HEK293 (cell line): ENCODE data around the gene RPGR.

Experiments used
- GFI1B ChIP-seq: fragments of 450-650 bp; formaldehyde crosslinking; IDR thresholded peaks from 2 replicates; pipeline ENCODE4 v1.5.1; 2016; ENCODE audit warnings: missing biosample characterization, missing genetic modification characterization
- GLIS2 ChIP-seq: fragments of 450-650 bp; formaldehyde crosslinking; IDR thresholded peaks from 2 replicates; pipeline ENCODE4 v1.5.1; 2016; ENCODE audit warnings: missing biosample characterization, missing genetic modification characterization
- PRDM2 ChIP-seq: fragments of 450-650 bp; formaldehyde crosslinking; IDR thresholded peaks from 2 replicates; pipeline ENCODE4 v1.5.1; 2016; ENCODE audit warnings: missing biosample characterization, missing genetic modification characterization, borderline replicate concordance
- SALL2 ChIP-seq: fragments of 450-650 bp; formaldehyde crosslinking; IDR thresholded peaks from 2 replicates; pipeline ENCODE4 v1.5.0; 2017; ENCODE audit warnings: missing biosample characterization, mild to moderate bottlenecking, missing genetic modification characterization, borderline replicate concordance
- WT1 ChIP-seq: fragments of 450-650 bp; formaldehyde crosslinking; IDR thresholded peaks from 2 replicates; pipeline ENCODE4 v1.5.1; 2016; ENCODE audit warnings: missing biosample characterization, missing genetic modification characterization
- ZBTB17 ChIP-seq: fragments of 450-650 bp; formaldehyde crosslinking; IDR thresholded peaks from 2 replicates; pipeline ENCODE4 v1.5.1; 2016; ENCODE audit warnings: missing biosample characterization, missing genetic modification characterization
- ZBTB20 ChIP-seq: fragments of 450-650 bp; formaldehyde crosslinking; IDR thresholded peaks from 2 replicates; pipeline ENCODE4 v1.5.1; 2016; ENCODE audit warnings: missing biosample characterization, missing genetic modification characterization
- ZFP3 ChIP-seq: fragments of 450-650 bp; formaldehyde crosslinking; IDR thresholded peaks from 2 replicates; pipeline ENCODE4 v1.5.1; 2016; ENCODE audit warnings: low read depth, missing biosample characterization, missing genetic modification characterization
- ZNF114 ChIP-seq: fragments of 450-650 bp; formaldehyde crosslinking; IDR thresholded peaks from 2 replicates; pipeline ENCODE4 v1.5.0; 2017; ENCODE audit warnings: missing biosample characterization, missing genetic modification characterization
- ZNF138 ChIP-seq: fragments of 450-650 bp; formaldehyde crosslinking; IDR thresholded peaks from 2 replicates; pipeline ENCODE4 v1.5.1; 2016; ENCODE audit warnings: missing biosample characterization, missing genetic modification characterization, borderline replicate concordance
- ZNF2 ChIP-seq: fragments of 450-650 bp; formaldehyde crosslinking; IDR thresholded peaks from 2 replicates; pipeline ENCODE4 v1.5.1; 2016; ENCODE audit warnings: missing biosample characterization, missing genetic modification characterization
- ZNF248 ChIP-seq: fragments of 450-650 bp; formaldehyde crosslinking; IDR thresholded peaks from 2 replicates; pipeline ENCODE4 v1.5.1; 2017; ENCODE audit warnings: missing biosample characterization, missing genetic modification characterization
- ZNF274 ChIP-seq, 2 experiments: fragments of 200-500 bp in 1 of 2; fragments of 450-650 bp in 1 of 2; sonication (Bioruptor generic) in 1 of 2; formaldehyde crosslinking in 1 of 2; IDR thresholded peaks; 2 replicates each; pipeline versions ENCODE4 v1.5.1 to v1.6.1; 2014 to 2016; ENCODE audit warnings: borderline replicate concordance in 1 of 2, inconsistent platforms in 1 of 2, low read length in 1 of 2, missing biosample characterization in 1 of 2, missing genetic modification characterization in 1 of 2
- ZNF280D ChIP-seq: fragments of 450-650 bp; formaldehyde crosslinking; IDR thresholded peaks from 2 replicates; pipeline ENCODE4 v1.5.1; 2016; ENCODE audit warnings: missing biosample characterization, missing genetic modification characterization
- ZNF292 ChIP-seq: fragments of 450-650 bp; formaldehyde crosslinking; IDR thresholded peaks from 2 replicates; pipeline ENCODE4 v1.5.1; 2016; ENCODE audit warnings: low read depth, missing biosample characterization, missing genetic modification characterization, borderline replicate concordance
- ZNF311 ChIP-seq: fragments of 450-650 bp; formaldehyde crosslinking; IDR thresholded peaks from 2 replicates; pipeline ENCODE4 v1.5.1; 2017; ENCODE audit warnings: missing biosample characterization, missing genetic modification characterization, borderline replicate concordance
- ZNF473 ChIP-seq: fragments of 450-650 bp; formaldehyde crosslinking; IDR thresholded peaks from 2 replicates; pipeline ENCODE4 v1.5.1; 2017; ENCODE audit warnings: missing biosample characterization, missing genetic modification characterization
- ZNF518A ChIP-seq: fragments of 450-650 bp; formaldehyde crosslinking; conservative IDR thresholded peaks from 2 replicates; pipeline ENCODE4 v1.5.1; 2016; ENCODE audit warnings: low read depth, missing biosample characterization, missing genetic modification characterization
- ZNF549 ChIP-seq: fragments of 450-650 bp; IDR thresholded peaks from 2 replicates; pipeline ENCODE4 v1.5.1; 2018; ENCODE audit warnings: missing biosample characterization, missing genetic modification characterization, mild to moderate bottlenecking, inconsistent platforms, moderate library complexity
- ZNF701 ChIP-seq: fragments of 450-650 bp; formaldehyde crosslinking; IDR thresholded peaks from 2 replicates; pipeline ENCODE4 v1.5.1; 2016; ENCODE audit warnings: missing biosample characterization, missing genetic modification characterization
- ZSCAN4 ChIP-seq: fragments of 450-650 bp; formaldehyde crosslinking; IDR thresholded peaks from 2 replicates; pipeline ENCODE4 v1.5.1; 2017; ENCODE audit warnings: missing biosample characterization, missing genetic modification characterization
- ZXDB ChIP-seq: fragments of 450-650 bp; formaldehyde crosslinking; IDR thresholded peaks from 2 replicates; pipeline ENCODE4 v1.5.1; 2016; ENCODE audit warnings: missing biosample characterization, missing genetic modification characterization

RPGR gene

GRCh38 chrX:38327007-38327774 is at the start of gene RPGR (continued):
- TF ChIP-seq ZNF2 (peak; percentile 28; the same call in 1 of the 2 replicates), GLIS2 (tag by site-specific recombination) (peak; percentile 92), ZNF311 (tag by site-specific recombination) (no peak), ZNF473 (tag by site-specific recombination) (no peak), ZBTB20 (tag by site-specific recombination) (peak; percentile 80), ZNF248 (tag by site-specific recombination) (no peak), SALL2 (no peak), ZNF292 (no peak), ZNF274 (IDR thresholded peaks at IDR 0.05; ENCODE audit: low read length) (no peak), ZNF274 (tag by site-specific recombination; IDR thresholded peaks at IDR 0.05; ENCODE audit: borderline replicate concordance) (no peak), ZNF114 (tag by site-specific recombination) (no peak), ZXDB (peak; percentile 67; the same call in 1 of the 2 replicates), ZNF138 (tag by site-specific recombination) (no peak), ZNF518A (tag by site-specific recombination) (no peak), ZSCAN4 (tag by site-specific recombination) (no peak), ZBTB17 (peak; percentile 81), PRDM2 (no peak), ZFP3 (tag by site-specific recombination) (no peak), ZNF701 (tag by site-specific recombination) (no peak), ZNF549 (tag by site-specific recombination) (no peak), WT1 (tag by site-specific recombination) (no peak), GFI1B (tag by site-specific recombination) (no peak), ZNF280D (tag by site-specific recombination) (no peak)
